GM12891 (cell line): ENCODE results near the gene TRANK1.

Experiments
- PAX5 ChIP-seq: IDR thresholded peaks from 2 replicates; pipeline ENCODE4 v1.6.1; 2011; ENCODE audit warnings: low read length, moderate library complexity, mild to moderate bottlenecking; ENCODE audit not compliant: insufficient read depth, severe bottlenecking
- POLR2A ChIP-seq: IDR thresholded peaks from 2 replicates; pipeline ENCODE4 v1.6.1; 2011; ENCODE audit warnings: low read depth, low read length, control low read depth
- POLR2AphosphoS5 ChIP-seq: IDR thresholded peaks from 2 replicates; pipeline ENCODE4 v1.6.1; 2011; ENCODE audit warnings: low read depth, low read length, control low read depth
- POU2F2 ChIP-seq: IDR thresholded peaks from 2 replicates; pipeline ENCODE4 v1.6.1; 2011; ENCODE audit warnings: low read depth, mild to moderate bottlenecking, control low read depth, low read length, moderate library complexity
- SPI1 ChIP-seq: IDR thresholded peaks from 2 replicates; pipeline ENCODE4 v1.6.1; 2011; ENCODE audit warnings: low read depth, low read length, control low read depth
- TAF1 ChIP-seq: IDR thresholded peaks from 2 replicates; pipeline ENCODE4 v1.6.1; 2011; ENCODE audit warnings: low read depth, low read length, control low read depth

- TF ChIP-seq POLR2AphosphoS5: no peak
- no peak for TF ChIP-seq POU2F2
- TF ChIP-seq POLR2A: no peak
- no peak for TF ChIP-seq PAX5
- TF ChIP-seq TAF1: no peak
- no peak for TF ChIP-seq SPI1
Observed at GRCh38 chr3:36868614-36869436, 76.0 kb downstream of the TRANK1 start.
